AG10803 (cell line): ENCODE measurements around the gene SLC2A8.
A peak's percentile ranks its signal among the peaks of the same experiment; 100 is the strongest.

Source experiments
- DNase-seq: peaks from one replicate; pipeline ENCODE4 v3.0.0; 2010; ENCODE audit warnings: low read depth
- H3K4me3 ChIP-seq: 2 replicates; pipeline ENCODE4 v1.5.1; 2011; ENCODE audit warnings: mild to moderate bottlenecking, low read length, control low read depth
- CTCF ChIP-seq: conservative IDR thresholded peaks from 2 replicates; pipeline ENCODE4 v1.5.1; 2011; ENCODE audit warnings: mild to moderate bottlenecking, low read length, control low read depth, inconsistent platforms

Gene SLC2A8

GRCh38 chr9:127437497-127438264 is 40.7 kb downstream of the SLC2A8 start:
- TF ChIP-seq CTCF = 0 out of 2 replicates have a peak, but pooled peaks have one; percentile 7

GRCh38 chr9:127438394-127438793 is 41.4 kb downstream of the SLC2A8 start:
- H3K4me3 ChIP-seq = no peak overlapping the region
- no peak for DNase-seq
- TF ChIP-seq CTCF = no peak

More at GRCh38 chr9:127437497-127438264, 40.7 kb downstream of the SLC2A8 start:
- DNase-seq = no peak
- no peak overlapping the region for H3K4me3 ChIP-seq

GRCh38 chr9:127444283-127444920 is 47.4 kb downstream of the SLC2A8 start:
- H3K4me3 ChIP-seq = no peak overlapping the region
- no peak for DNase-seq
- TF ChIP-seq CTCF = no peak

GRCh38 chr9:127444921-127445850 is 48.2 kb downstream of the SLC2A8 start:
- DNase-seq = peak; percentile 60
- H3K4me3 ChIP-seq = no peak overlapping the region
- no peak for TF ChIP-seq CTCF

GRCh38 chr9:127445851-127446712 is 49.1 kb downstream of the SLC2A8 start:
- TF ChIP-seq CTCF = no peak
- DNase-seq = no peak
- H3K4me3 ChIP-seq = no peak overlapping the region

GRCh38 chr9:127446713-127447415 is 49.9 kb downstream of the SLC2A8 start:
- no peak for TF ChIP-seq CTCF
- DNase-seq = no peak
- no peak overlapping the region for H3K4me3 ChIP-seq
